GM21381 (cell line): Measurements from ENCODE around the gene MSH5.

Experiments used
- ATAC-seq: cut with Tn5 transposase; IDR thresholded peaks from one replicate; pipeline ENCODE4 v1.9.1; 2021; ENCODE audit warnings: mild to moderate bottlenecking, moderate library complexity; ENCODE audit not compliant: unreplicated experiment

Gene MSH5

DNA sequence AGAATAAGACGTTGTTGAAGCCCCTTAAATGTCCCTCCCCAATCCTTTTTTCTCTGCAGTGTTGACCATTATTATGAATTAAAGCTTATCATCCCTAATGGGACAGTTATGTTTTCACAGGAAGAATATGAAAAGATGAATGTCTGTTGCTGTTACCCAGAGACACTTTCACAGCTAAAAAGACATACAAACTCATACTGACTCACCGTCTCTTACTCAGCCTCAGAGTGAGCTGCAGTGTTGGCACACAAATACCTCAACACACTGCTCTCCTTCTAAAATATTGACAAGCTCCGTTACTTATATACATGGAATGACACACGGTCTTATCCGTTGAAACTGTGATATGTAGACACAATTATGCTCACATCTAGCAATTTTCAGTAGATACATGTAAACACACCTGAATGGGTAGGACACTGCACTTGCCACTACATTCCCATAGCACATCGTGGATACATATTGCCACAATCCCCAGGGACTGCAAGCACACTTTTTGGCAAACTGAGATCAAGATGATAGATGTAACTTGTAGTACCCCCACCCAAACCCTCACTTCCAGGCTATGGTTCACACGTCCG lies 13.0 kb downstream of the MSH5 start:
- no peak for ATAC-seq

- no peak for ATAC-seq
These were observed 18.5 kb downstream of the MSH5 start for GRCh38 chr6:31758281-31758680.

- ATAC-seq = no peak
These were observed 21.0 kb downstream of the MSH5 start for GRCh38 chr6:31760790-31761189.

- ATAC-seq = no peak
These were observed 21.5 kb downstream of the MSH5 start for GRCh38 chr6:31761343-31761742.

DNA sequence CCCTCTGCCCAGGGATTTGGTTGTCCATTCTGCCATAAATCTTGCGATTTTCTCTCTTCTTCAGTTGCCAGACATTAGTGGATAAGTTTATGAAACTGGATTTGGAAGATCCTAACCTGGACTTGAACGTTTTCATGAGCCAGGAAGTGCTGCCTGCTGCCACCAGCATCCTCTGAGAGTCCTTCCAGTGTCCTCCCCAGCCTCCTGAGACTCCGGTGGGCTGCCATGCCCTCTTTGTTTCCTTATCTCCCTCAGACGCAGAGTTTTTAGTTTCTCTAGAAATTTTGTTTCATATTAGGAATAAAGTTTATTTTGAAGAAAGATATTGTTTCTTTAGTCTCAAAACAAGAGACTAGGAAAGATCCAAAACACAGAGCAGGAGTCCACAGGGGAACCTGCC lies 22.6 kb downstream of the MSH5 start, which contains the start of gene SAPCD1:
SAPCD1 (plus strand) TSS at position 301 of the 400 bp plus-strand sequence. CDS start 399 bp downstream, outside the sequence.
- ATAC-seq = no peak

- no peak for ATAC-seq
These were observed 23.2 kb downstream of the MSH5 start for GRCh38 chr6:31762878-31763618.

DNA sequence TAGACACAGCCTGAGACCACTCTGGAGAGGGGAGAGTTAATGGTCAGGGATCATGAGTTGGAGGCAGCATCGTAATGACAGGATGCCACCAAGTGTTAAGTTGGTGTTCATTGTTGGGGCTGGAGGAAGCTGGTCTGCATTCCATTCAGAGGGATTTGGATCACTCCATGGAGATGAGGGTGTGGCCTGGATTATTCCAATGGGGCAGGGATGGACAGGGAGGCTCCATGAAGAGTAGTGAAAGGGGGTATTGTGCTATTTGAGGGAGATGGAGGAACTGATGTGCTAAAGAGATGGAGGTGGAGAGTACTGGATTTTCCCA lies 23.8 kb downstream of the MSH5 start:
- ATAC-seq = no peak

- ATAC-seq = no peak
These were observed 24.4 kb downstream of the MSH5 start for GRCh38 chr6:31764198-31764597.

DNA sequence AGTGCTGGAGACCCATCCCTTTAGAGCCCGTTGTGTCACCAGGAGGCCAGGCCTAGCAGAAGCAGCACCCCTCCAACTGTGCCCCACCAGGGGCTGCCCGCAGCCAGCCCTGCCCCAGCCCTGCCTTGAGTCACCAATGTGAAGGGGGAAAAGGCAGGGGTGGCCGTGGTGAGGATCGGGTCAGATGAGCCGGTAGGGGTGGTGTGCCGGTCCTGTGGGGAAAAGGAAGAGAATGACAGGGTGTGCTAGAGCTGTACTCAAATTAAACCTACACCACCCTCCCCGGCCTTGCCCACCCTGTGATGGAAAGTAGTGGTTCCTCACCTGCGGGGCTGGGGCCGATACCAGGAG lies 25.7 kb downstream of the MSH5 start:
- no peak for ATAC-seq

- ATAC-seq = no peak
These were observed 26.3 kb downstream of the MSH5 start for GRCh38 chr6:31765910-31766794.

- no peak for ATAC-seq
These were observed 27.4 kb downstream of the MSH5 start for GRCh38 chr6:31767096-31767645.

GRCh38 chr6:31768363-31769257 lies 28.8 kb downstream of the MSH5 start:
- ATAC-seq = no peak

GRCh38 chr6:31769684-31770371 lies 30.0 kb downstream of the MSH5 start:
- no peak for ATAC-seq

GRCh38 chr6:31770860-31771259 lies 31.1 kb downstream of the MSH5 start:
- no peak for ATAC-seq

- no peak for ATAC-seq
These were observed 32.2 kb downstream of the MSH5 start for GRCh38 chr6:31771992-31772358.

DNA sequence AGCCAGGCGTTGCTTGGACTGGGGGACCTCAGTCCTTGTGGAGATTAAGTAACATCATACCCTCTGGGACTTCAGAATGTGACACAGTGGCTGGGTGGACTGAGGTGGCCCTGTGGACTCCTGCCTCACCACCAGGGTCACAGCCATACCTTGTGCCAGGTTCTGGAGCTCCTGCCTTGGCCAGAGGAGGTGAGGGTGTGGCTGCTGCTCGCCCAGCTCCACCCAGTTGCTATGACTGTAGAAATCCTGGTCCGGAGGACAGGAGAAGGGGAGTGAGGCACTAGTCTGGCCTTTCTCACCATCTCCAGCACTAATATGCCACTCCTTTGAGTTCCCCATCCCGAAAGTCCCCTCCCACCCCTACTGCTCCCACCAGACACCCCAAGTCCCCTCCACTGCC lies 35.4 kb downstream of the MSH5 start:
- ATAC-seq = no peak

GRCh38 chr6:31775633-31776484 lies 36.1 kb downstream of the MSH5 start:
- ATAC-seq = no peak

DNA sequence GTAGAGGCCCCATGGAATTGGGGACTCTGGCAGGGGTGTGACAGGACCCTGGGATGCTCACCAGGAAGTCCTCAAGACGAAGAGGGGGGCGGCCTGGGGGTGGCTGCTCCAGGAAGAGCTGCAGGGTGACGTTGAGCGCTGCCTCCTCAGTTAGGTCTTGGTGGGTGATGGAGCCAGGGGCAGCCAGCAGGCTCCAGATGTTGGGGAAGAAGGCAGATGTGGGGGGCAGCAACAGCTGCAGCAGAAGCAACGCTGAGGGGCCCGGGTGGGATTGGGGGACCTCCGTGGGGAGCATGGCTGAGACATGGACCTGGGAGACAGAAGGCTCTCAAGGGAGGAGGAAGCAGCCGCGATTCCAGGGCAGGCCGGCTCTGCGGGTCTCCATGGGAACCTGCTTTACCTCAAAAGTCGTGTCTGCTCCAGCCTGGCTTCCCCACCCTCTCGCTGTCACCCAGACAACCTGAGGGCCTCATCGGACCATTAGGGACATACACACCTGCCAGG lies 36.7 kb downstream of the MSH5 start:
- no peak for ATAC-seq
